Mesothelial cell of epicardium (in vitro differentiated cells): ENCODE measurements around the gene TSPAN14. TPM values are rescaled to one million over a fixed set of nuclear protein-coding genes. Genes with fewer than 3 reads are reported as not detected.

Experiments used
- DNase-seq, 2 experiments: peaks; one replicate each; pipeline ENCODE4 v3.0.0; 2021; ENCODE audit warnings: low spot score in 2 of 2; ENCODE audit not compliant: unreplicated experiment in 2 of 2
- H3K27ac Mint-ChIP-seq: 2 replicates; pipeline ENCODE4 v1.8.0; 2021; ENCODE audit warnings: mixed read lengths
- H3K27me3 Mint-ChIP-seq: 2 replicates; pipeline ENCODE4 v1.8.0; 2021; ENCODE audit warnings: low read depth, mixed read lengths
- H3K36me3 Mint-ChIP-seq: 2 replicates; pipeline ENCODE4 v1.8.0; 2021; ENCODE audit warnings: mixed read lengths
- H3K4me1 Mint-ChIP-seq: 2 replicates; pipeline ENCODE4 v1.8.0; 2021; ENCODE audit warnings: mixed read lengths
- H3K4me3 Mint-ChIP-seq: 2 replicates; pipeline ENCODE4 v1.8.0; 2021; ENCODE audit warnings: mild to moderate bottlenecking, moderate library complexity, mixed read lengths
- H3K9me3 Mint-ChIP-seq: 2 replicates; pipeline ENCODE4 v1.8.0; 2021; ENCODE audit warnings: mixed read lengths
- CTCF ChIP-seq: fragments of 200-600 bp; sonication (generic); IDR thresholded peaks from one replicate; pipeline ENCODE4 v1.5.0; 2021; ENCODE audit warnings: antibody characterized with exemption; ENCODE audit not compliant: unreplicated experiment
- total RNA-seq: library from RNA; stranded (reverse); gene quantifications from 3 replicates; pipeline ENCODE4 v1.2.1, GENCODE V29; 2021

TSPAN14 gene
- total RNA-seq, 1 donor from 2014 or later = 113 TPM

- H3K27ac Mint-ChIP-seq = peak overlapping the region; percentile 94
- peaks cover 42% of the 10 kb centered on the region for H3K4me1 Mint-ChIP-seq
- no peaks in the 10 kb centered on the region for H3K36me3 Mint-ChIP-seq
- no peak for DNase-seq
- no peaks in the 10 kb centered on the region for H3K9me3 Mint-ChIP-seq
- H3K4me3 Mint-ChIP-seq = peak overlapping the region; percentile 74
- no peak for TF ChIP-seq CTCF
- H3K27me3 Mint-ChIP-seq = no peaks in the 10 kb centered on the region
Observed at GRCh38 chr10:80453056-80453841, 861 bp upstream of the TSPAN14 start.

GRCh38 chr10:80454513-80455460 lies 677 bp downstream of the TSPAN14 start:
- Mint-ChIP-seq H3K27ac (peak overlapping the region; percentile 93), H3K4me1 (peaks cover 47% of the 10 kb centered on the region), H3K9me3 (no peaks in the 10 kb centered on the region), H3K36me3 (no peaks in the 10 kb centered on the region), H3K27me3 (no peaks in the 10 kb centered on the region), H3K4me3 (peak overlapping the region; percentile 88)
- no peak for TF ChIP-seq CTCF
- peak in 1 of 2 experiments; percentile 56 for DNase-seq

- no peak for DNase-seq
- Mint-ChIP-seq H3K27ac (peak overlapping the region; percentile 93), H3K4me1 (peaks cover 57% of the 10 kb centered on the region), H3K27me3 (no peaks in the 10 kb centered on the region), H3K36me3 (no peaks in the 10 kb centered on the region), H3K9me3 (no peaks in the 10 kb centered on the region), H3K4me3 (peak overlapping the region; percentile 88)
- no peak for TF ChIP-seq CTCF
Observed at GRCh38 chr10:80455461-80456349, 1.6 kb downstream of the TSPAN14 start.

- Mint-ChIP-seq H3K4me1 (peaks cover 76% of the 10 kb centered on the region), H3K27me3 (no peaks in the 10 kb centered on the region), H3K9me3 (no peaks in the 10 kb centered on the region), H3K27ac (peak overlapping the region; percentile 85), H3K4me3 (no peak overlapping the region), H3K36me3 (no peaks in the 10 kb centered on the region)
- no peak for TF ChIP-seq CTCF
- DNase-seq = no peak
Observed at GRCh38 chr10:80457554-80458262, 3.6 kb downstream of the TSPAN14 start.

- Mint-ChIP-seq H3K36me3 (no peaks in the 10 kb centered on the region), H3K27ac (peak overlapping the region; percentile 85), H3K4me3 (no peak overlapping the region), H3K27me3 (no peaks in the 10 kb centered on the region), H3K9me3 (no peaks in the 10 kb centered on the region), H3K4me1 (peaks cover 78% of the 10 kb centered on the region)
- no peak for TF ChIP-seq CTCF
- DNase-seq = no peak
Observed at GRCh38 chr10:80458263-80458625, 4.1 kb downstream of the TSPAN14 start.
